ENCODE measurements around the gene YAF2.

The YAF2 gene, protein sequence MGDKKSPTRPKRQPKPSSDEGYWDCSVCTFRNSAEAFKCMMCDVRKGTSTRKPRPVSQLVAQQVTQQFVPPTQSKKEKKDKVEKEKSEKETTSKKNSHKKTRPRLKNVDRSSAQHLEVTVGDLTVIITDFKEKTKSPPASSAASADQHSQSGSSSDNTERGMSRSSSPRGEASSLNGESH

DNA sequence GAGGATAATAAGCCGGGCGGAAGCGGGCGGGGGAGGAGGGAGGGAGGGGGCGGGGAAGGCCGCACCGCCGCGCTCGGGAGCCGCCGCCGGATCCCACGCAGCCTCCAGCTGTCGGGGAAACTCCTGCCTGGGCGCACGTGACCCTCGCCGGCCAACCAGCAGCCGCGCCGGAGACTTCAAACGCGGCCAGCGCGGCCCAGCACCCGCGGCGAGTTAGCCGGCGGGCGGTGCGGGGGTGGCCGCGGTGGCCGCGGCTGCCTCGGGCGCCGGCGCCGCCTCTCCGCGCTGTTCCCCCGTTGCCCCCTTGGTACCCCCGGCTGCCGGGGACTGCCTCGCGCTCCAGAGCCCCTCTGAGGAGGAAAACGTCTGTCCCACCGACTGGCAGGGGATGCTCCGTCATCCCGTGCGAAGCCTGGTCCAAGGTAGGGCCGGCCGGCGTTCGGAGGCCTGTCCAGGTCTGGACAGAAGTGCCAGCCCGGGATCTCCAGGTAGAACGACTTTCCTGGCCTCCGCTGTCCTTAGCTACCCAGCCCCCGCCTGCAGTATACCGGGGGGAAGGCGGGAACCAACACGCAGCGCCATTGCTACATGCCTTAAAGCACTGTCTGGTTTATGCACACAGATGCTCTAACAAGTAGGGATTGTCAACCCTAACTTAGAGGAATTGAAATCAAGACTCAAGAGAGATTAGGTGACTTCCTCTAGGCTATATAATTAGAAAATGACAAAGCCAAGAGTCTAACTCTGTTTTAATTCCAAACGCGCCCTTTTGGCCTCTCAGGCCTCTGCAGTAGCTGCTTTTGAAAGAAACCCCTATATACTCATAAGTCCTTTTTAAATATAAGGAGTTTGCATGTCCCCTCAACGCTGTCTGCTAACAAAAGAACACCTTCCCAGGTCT is at the start of gene YAF2:
TSS of gene YAF2 (minus strand) at position 9 of the 901 bp plus-strand sequence. CDS start 68 bp downstream, outside the sequence.
- peak; percentile 86 for DNase-seq

DNA sequence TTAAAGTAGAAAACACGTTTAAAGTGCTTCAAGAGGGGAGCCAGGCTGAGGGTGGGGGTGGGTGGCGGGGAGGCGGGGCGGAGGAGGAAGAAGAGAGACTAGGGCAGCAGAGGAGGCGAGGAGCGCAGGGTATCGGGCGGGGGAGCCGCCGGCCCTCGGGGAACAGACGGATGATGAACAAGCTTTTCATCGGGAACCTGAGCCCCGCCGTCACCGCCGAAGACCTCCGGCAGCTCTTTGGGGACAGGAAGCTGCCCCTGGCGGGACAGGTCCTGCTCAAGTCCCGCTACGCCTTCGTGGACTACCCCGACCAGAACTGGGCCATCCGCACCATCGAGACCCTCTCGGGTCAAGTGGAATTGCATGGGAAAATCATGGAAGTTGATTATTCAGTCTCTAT is 48.7 kb upstream of the YAF2 start:
- DNase-seq, result no peak

DNA sequence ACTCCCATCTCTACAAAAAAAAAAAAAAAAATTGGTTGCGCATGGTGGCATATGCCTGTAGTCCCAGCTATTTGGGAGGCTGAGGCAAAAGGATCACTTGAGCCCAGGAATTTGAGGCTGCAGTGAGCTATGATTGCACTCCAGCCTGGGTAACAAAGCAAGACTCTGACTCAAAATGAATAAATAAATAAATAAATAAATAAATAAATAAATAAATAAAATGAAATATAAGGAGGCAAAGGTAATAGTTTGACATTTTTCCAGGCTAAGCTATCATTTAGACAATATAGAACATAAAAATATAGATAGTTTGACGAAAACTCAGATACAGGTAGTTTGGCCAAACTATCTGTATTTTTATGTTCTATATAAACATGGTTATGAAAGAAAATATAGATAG is 47.4 kb upstream of the YAF2 start:
- DNase-seq, result no peak

DNA sequence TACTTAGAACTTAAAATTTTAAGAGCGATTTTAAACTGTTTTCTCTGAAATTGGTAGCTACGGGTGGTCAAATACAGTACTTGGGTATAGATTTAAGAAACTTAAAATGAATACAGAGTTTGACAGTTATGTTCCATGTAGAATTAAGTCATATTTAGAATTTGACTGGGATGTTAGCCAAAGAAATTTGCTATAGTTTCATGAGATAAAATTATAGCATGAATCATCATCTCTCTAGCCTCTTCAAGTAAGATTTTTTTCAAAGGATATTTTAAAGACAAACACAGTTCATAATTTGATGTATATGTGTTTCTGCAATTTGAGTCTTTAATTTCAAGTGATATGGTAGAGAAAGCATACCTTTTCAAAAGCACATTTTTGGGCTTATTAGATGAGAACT is 46.8 kb upstream of the YAF2 start:
- no peak for DNase-seq

DNA sequence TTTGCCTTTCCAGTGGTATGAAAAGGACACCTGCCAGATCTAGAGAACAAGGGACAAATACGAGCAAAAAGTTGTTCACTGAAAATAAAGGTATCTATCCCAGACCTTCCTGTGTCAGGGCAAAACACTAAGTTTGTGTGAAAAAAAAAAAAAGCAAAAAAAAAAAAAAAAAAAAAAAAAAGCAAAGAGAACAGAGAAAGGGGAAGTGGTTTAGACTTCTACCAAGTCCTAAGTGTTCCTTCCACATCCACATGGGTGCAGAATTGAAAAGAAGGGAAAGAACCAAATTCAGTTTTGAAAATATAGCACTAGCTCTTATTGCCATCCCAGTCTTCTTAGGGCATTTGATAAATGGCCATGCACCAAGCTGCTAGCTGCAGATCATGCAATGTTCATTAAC is 46.1 kb upstream of the YAF2 start:
- no peak for DNase-seq

DNA sequence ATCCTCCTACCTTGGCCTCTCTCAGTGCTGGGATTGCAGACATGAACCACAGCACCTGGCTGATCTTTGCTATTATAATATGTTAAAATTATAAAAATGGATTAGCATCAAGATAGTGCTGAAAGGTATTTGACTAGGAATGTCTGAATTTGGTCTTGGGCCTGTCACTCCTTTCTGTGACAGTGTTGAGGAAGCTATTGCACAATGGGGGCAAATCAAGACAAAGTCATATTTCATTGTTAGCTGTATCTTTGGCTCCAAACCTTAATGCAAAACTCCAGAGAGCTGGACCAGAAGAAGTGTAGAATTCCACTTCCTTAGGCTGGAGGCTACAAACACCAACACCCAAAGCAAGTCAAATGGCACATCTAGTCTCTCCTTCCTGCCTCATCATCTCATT is 45.7 kb upstream of the YAF2 start:
- DNase-seq, result no peak

DNA sequence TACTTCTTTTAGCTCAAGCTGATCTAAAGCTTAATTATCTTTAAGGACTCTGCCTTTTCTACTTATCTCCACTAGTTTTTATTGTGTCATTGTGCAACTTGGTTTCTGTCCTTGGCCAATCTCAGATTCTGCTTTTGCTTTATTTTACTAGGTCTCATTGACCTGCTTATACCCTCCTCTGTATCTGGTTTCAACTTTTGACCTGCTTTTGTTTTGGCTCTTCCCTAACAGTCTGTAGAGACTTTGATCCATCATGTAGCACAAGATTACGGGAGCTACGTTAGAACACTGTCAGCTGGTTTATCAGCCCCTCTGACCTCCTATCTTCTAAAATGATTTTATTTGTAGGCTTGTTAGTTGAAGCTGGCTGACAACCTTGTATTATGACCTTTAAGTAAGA is 44.2 kb upstream of the YAF2 start:
- no peak for DNase-seq

DNA sequence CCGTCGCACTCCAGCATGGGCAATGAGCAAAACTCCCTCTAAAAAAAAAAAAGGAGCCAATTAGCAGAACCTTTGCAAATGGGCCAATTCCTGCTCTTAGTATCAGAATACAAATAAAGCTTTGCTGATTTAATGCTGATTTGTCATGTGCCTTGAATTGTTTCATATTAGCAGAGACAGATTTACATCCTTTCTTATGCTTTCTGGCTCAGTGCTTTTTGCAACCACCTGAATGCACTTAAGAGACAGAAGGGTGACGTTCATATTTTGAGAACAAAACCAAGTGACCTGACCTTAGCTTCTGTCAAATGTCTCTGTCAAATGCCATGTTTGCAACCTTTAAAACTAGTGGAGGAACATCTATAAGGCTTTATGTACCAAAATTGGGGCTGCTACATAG is 43.8 kb upstream of the YAF2 start:
- DNase-seq, result no peak

DNA sequence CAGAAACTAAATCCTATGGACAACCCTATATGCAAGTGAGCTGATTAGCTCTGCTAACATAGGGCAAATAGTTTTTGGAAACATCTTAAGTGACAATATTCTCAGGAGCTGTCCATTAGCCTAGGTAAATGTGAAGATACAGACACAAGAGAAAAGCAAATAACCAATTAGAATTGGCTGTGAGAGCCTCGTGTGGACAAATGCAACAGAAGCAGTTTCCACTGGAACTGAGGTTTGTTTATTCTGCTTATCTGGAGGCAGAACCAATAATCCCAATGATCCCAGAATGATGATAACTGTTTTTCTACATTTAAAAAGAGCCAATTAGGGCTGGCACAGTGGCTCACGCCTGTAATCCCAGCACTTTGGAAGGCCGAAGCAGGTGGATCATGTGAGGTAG is 43.2 kb upstream of the YAF2 start:
- DNase-seq, result no peak

DNA sequence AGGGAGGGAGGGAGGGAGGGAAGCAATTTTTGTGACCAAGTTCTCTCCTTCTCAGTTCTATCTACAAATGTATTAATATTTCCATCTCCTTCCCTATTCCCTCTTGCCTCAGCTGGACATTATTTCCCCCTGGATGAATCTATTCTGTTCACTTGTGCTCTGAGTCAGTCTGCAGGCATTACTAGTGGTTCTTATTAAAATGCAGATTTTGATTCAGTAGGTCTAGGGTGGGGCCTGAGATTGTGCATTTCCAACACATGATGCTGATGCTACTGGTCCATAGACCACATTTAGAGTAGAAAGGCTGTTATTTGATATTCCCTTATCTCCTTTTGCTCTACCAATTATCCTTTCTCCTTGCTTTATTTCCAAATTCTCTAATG is 40.1 kb upstream of the YAF2 start:
- no peak for DNase-seq

DNA sequence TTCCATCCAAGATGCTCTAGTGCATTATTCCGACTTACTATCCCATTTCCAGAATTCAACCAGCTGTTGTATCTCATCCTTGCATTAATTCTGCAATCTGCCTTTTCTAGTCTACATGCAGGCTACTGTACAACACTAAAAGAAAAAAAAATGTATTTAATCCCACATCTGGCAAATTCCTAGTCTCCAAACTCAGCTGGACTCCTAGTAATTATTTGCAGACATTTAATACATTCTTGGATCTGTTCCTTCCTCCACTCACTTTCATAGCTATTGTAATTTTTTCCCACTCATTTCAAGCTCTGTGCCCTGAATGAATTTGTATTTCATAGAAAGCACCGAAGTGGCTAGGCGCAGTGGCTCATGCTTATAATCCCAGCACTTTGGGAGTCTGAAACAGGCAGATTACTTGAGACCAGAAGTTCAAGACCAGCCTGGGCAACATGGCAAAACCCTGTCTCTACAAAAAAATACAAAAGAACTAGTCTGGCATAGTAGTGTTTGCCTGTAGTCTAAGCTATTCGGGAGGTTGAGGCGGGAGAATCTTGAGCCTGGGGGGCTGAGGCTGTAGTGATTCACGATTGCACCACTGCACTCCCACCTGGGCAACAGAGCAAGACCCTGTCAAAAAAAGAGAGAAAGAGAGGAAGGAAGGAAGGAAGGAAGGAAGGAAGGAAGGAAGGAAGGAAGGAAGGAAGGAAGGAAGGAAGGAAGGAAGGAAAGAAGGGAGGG is 39.5 kb upstream of the YAF2 start:
- no peak for DNase-seq

DNA sequence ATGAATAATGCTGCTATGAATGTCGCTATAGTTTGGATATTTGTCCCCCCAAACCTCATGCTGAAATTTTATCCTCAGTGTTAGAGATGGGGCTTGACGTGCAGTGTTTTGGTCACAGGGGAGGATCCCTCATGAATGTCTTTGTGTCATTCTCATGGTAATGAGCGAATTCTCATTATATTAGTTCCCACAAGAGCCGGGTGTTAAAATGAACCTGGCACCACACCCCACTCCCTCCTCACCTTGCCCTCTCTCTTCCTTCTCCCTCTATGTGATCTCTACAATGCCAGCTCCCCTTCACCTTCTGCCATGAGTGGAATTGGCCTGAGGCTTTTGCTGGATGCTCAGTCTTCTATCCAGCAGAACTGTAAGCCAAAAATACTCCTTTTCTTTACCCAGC is 37.5 kb upstream of the YAF2 start:
- DNase-seq, result no peak

DNA sequence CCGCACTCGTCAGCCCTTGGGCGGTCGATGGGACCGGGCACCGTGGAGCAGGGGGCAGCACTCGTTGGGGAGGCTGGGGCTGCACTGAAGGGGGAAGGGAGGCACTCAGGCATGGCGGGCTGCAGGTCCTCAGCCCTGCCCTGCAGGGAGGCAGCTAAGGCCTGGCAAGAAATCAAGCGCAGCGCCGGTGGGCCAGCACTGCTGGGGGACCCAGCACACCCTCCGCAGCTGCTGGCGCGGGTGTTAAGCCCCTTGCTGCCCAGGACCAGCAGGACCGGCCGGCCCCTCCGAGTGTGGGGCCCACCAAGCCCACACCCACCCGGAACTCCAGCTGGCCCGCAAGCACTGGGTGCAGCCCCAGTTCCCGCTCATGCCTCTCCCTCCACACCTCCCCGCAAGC is 35.7 kb upstream of the YAF2 start:
- no peak for DNase-seq

DNA sequence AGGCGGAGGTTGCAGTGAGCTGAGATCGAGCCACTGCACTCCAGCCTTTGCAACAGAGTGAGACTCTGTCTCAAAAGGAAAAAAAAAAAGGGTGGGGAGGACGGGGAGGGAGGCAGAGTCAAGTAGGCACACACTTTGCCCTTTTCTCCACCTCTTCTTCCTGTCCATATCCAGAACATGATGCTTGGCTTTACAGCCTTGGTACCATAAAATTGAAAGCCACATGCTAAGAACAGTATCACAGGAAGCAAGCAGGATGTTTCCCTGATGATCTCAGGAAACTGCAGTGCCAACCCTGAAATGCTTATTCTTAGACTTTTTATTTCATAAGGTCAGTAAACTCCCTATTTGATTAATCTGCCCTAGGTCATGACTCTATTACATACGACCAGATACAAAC is 32.5 kb upstream of the YAF2 start:
- no peak for DNase-seq

DNA sequence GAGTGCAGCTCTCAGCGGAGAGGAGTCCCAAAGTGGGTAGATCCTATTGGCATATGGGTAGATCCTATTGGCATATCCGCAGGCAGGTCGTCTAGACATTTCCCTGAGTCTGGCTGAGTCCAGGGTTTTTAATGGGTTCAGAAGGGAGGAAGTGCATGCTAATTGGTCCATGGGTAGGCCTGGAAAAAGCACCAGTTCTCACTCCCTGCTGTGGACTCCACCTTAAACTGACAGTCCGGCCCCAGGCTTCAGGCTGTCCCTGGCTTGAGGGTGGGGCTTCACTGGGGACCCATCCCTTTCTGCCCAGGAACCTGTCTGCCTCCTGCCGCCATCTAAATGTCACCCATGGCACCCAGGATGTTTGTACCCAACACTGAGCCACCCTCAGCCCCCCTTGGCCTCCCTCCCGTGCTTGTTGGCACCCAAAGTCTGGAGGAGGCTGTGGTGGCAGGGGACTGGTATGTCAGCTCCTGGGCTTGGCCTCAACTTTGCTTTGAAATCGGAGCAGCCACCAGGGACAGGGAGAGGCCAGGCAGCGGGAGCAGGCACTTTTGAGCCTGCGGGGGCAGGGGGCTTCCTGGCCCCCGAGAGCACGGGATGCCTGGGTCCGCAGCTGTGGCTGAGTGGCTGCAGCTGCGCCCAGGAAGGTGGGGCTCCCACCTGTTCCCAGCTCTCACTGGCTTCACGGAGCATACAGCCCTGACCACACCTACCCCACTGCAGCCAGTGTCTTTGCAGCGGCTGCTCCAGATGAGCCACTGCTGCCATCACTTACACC is 29.6 kb upstream of the YAF2 start:
- no peak for DNase-seq

DNA sequence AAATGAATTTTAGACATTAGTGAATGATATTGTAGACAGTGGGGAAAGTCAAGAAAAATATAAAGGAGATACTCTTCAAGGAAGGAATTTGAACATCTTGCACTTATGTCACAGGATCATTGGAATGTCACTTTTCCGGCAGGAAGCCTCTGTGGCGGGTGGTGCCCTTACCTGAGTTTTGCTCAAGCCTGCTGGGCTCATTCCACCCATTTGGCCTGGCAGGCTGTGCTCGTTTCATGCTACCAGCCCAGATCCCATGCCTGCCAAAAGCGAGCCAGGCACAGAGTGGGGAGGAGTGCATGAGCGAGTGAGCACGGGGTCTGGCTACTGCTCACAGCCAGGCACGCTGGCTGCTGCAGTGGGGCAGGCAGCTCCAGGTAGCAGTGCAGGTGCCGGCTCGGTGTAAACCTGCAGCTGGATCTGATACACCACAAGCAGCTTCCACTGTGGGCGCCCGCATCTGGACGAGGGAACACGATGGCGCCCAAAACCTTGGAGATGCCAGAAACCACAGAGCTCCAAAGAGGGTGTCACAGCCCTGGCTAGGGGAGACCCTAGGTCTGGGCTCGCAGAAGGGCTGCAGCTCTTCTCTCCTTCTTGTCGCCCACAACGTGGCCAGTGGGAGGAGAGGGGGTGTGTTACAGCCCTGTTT is 28.7 kb upstream of the YAF2 start:
- no peak for DNase-seq

DNA sequence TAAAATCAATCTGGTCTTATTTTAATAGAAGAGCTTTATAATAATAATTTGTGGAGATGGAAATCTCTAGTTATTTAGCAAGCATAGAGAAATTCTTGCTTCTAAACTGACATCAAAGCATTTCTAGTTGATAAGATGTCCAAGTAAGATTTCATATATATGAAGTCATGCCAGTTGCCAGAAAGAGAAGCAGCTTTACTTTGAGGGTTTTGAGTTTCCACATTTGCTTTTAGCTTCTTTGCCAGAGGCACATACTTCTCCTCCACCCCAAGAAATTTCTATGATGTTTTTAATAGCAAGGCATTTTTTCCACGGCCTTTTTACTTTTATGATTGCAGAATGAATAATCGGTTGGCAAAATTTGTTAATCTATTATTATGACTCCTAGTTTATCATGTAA is 24.2 kb upstream of the YAF2 start:
- DNase-seq, result no peak

DNA sequence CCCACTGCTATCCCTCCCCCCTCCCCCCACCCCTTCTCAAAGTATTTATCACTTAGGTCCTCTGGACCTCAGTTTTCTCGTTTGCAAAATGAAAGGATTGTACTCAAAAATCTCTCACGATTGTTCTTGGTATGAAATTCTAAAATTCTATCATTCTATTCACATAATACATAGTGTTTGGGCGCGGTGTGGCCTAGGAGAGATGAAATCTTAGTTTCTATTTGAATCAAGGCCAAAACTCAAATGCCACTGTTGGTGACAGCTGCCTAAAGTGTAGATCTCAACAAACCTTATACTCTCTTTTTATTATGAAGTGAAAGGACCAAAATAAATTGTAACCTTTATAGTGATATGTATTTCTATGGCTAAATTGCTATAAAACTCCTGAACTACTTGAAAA is 23.7 kb upstream of the YAF2 start:
- DNase-seq, result no peak

DNA sequence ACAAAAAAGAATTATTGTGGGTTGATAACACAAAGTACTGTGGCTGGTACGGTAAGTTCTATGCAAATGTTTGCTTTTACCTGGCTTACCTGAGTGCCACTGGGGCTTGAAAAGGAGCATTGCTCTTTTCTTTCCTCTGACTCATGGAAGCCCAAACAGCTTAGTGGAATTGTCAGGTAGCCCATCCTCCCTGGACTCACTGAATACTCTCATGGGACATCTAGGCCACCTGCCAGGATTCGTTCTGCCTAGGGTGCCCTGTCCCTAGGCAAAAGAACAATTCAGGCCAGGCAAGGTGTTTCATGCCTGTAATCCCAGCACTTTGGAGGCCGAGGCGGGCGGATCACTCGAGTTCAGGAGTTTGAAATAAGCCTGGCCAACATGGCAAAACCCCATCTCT is 22.5 kb upstream of the YAF2 start:
- DNase-seq, result no peak

DNA sequence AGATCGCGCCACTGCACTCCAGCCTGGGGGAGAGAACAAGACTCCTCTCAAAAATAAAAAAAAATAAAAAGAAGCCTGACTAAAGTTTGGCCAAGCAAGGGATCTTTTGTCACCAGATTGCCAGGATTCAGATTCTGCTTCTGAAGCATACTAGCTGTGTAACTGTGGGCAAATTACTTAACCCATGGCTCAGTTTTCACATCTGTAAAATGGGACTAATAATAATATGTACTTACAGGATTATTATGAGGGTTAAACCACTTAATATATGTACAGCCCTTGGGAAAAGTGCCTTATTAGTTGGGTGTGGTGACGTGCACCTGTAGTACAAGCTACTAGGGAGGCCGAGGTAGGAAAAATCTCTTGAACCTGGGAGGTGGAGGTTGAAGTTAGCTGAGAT is 21.7 kb upstream of the YAF2 start:
- DNase-seq, result no peak

DNA sequence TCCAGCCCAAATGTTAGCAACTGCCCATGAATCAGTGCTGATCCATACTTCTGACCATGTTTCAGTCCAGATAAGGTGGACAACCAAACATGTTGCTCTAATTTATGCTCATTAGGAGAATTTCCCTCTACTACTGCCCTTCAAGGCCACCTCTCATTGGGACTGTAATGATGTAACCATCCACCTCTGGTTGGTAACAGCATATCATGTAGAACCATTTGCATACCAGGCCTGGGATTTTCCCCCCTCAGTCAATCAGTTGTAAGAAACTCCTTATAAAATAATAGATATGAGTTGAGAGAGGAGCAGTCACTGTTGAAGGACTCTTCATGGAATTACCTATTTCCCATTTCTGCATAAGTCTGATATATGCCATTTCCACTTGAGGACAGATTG is 17.8 kb upstream of the YAF2 start:
- no peak for DNase-seq

DNA sequence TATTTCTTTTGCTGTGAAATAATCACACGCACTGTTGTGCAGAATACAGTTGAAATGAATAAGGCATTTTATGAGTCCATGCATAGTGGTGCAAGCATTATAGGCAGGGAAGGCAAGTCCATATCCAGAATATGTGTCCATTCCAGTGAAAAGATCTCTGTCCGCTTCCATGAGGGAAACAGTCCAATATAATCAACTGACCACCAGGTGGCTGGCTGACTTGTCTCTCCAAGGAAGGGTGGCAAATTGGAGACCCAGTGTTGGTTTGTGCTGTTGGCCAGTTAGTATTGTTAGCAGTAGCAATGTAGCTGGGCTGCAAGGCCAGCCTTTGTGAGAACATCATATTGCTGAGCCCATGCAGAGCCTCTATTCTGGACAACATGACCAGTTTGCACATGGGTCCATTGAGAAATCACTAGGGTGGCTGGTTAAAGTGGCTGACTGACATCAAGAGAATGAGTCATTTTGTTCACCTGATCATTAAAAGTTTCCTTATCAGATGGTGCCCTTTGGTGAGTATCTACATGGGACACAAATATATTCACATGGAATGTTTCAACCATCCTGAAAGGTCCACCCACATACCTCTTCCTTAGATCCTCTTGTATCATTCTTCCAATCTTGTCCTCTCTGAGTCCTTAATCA is 17.3 kb upstream of the YAF2 start:
- no peak for DNase-seq
